GM19397 (cell line): ENCODE measurements around the gene RECK.
"Not testable (repeated sequence)": the region's sequence is repeated elsewhere in the genome, so short reads cannot be mapped to it uniquely, and the experiment has no call there.

ENCODE experiments used
- ATAC-seq: cut with Tn5 transposase; IDR thresholded peaks from one replicate; pipeline ENCODE4 v1.9.1; 2021; ENCODE audit warnings: mild to moderate bottlenecking, moderate library complexity; ENCODE audit not compliant: unreplicated experiment

RECK gene

DNA sequence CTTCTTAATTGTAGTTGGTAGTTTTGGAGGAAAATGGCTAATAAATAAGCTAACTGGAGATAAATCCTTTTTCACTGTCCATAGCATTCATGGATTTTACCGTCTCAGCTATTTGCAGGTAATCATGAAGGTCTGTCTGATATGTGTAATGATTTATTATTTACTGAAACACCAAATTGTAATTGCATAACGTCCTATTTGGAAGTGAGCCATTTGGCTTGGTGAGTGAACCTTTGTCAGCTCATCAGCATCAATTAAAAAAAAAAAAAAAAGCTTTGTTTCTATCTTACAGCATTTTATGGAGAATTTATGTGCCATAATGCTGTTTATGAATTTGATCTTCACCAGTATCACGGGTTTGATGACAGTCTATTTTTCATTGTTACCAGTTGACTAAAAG, 20.2 kb downstream of the RECK start:
- ATAC-seq, result no peak

GRCh38 chr9:36063804-36064447, 27.2 kb downstream of the RECK start:
- ATAC-seq, result no peak

DNA sequence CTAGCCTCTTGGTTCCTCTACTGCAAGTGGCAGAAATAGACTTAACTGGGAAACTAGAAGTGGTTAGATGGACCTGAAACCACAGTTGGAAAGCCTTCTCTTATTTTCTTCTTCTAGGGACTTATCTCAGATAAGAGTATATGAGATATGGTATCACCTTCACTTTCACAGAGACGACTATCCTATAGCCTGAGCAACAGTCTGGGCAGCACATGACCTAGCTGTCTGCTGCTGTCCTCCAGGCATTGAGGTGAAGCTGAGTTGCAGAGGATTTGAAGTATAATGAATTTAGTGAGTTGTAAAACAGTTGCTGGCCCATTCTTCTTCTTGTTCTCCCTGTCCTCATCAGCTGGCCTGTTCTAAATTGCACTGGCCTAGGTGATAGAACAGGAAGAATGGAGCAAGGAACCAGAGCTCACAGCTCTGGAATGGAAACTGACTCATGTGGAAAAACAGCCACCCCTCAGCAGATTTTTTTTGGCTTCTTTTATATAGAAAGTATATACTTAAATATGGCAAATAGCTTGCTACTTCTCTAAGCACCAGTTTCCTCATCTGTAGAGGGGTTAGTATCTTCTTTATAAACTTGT, 27.8 kb downstream of the RECK start:
- no peak for ATAC-seq

DNA sequence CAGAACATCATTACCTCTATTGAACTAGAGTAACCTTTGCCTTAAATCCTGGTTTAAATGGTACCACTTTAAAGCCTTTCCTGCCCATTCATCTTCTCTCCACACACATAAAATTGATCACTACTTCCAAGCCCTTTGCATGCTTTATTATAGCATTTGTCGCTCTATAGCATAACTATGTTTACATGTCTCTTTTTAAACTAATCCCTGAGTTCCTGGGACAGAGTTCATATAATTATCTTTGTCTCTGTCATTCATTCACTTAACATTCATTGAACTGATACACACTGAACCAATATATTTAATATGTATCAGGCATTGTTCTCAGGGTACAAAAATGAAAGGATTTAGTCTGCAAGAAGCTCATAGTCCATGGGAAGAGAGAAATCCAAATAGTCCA, 37.3 kb downstream of the RECK start:
- no peak for ATAC-seq

GRCh38 chr9:36074870-36075532, 38.3 kb downstream of the RECK start:
- no peak for ATAC-seq

DNA sequence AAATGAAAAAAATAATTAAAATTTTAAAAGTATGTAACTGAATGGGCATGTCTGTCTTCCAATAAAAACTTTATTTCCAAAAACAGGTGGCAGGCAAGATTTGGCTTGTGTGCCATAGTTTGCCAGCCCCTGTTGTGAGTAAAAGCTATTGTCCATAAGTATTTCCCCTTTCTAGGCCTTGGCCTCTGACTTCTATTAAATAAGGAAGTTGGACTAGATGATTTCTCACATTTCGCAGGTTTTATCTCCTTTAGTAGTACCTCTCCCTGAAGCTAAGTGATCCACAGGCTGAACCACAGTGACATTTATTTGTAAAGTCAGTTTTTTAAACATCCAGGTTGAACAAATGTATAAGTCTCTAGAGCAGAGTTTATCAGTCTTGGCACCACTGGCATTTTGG, 41.3 kb downstream of the RECK start:
- no peak for ATAC-seq

DNA sequence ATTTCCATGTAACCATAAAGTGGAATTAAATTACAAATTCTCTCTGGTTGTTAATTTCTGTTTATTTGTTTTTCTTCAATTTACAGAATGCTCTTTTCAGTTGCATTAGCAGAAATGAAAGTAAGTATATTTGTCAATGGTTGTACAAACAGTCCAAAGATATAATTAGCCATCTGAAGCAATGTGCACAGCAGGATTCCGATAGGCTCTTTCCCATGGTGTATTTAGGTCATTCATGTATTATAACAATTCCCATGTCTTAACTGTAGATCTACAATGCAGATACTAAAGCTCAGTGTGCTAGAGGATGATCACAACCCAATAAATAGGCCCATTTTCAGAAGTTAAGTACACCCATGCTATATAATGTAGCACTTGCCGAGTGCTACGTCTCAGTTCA, 43.8 kb downstream of the RECK start:
- ATAC-seq, result no peak

DNA sequence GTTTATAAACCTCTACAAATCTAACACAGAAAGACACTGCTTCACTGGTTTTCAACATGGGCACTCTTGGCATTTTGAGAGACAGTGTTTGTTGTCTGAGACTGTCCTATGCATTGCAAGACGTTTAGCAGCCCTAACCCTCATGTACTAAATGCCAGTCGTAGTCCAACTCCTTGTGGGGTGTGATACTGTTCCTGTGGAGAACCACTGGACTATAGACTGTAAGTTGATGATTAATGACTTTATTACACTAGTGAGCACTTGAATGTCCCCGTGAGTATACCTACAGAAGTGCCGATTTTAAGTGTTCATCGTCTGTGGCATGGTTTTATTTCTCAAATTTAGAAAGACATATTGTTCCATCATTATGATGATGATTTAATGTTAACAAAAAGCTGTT, 46.2 kb downstream of the RECK start:
- ATAC-seq, result no peak

DNA sequence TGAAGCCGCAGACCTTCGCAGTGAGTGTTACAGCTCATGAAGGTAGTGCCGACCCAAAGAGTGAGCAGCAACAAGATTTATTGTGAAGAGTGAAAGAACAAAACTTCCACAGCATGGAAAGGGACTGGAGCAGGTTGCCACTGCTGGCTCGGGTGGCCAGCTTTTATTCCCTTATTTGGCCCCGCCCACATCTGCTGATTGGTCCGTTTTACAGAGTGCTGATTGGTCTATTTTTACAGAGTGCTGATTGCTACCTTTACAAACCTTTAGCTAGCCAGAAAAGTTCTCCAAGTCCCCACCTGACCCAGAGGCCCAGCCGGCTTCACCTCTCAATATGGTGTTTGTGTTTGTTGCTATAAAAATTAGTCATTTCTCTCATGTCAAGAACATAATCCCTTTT, 49.7 kb downstream of the RECK start:
- no peak for ATAC-seq

DNA sequence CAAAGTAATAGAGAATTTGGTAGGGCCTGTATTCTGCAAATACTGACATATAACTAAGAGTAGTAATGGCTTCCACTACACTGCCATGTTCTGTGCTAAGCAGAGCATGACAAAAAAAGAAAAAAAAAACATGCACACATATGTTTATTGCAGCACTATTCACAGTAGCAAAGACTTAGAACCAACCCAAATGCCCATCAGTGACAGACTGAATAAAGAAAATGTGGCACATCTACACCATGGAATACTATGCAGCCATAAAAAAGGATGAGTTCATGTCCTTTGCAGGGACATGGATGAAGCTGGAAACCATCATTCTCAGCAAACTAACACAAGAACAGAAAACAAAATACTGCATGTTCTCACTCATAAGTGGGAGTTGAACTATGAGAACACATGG, 50.3 kb downstream of the RECK start:
- ATAC-seq, result not testable (repeated sequence)

DNA sequence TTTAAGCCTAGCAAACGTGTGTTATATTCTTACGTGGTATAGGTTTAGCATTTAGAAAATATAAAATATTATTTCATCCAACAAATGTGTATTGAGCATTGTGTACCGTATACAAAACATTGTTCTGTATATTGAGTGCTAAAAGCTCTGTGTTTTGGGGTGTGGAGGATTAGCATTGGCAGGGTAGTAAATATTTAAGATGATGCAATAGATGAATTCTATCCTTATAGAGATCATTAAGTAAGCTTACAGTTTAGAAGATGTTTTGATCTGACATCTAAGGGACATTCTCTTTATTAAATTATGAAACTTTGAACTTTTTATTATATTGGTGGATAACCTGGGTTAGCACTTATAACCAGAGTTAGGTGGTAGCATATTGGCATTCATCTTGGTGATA, 51.3 kb downstream of the RECK start:
- no peak for ATAC-seq

GRCh38 chr9:36091026-36091953, 54.6 kb downstream of the RECK start:
- ATAC-seq, result no peak

DNA sequence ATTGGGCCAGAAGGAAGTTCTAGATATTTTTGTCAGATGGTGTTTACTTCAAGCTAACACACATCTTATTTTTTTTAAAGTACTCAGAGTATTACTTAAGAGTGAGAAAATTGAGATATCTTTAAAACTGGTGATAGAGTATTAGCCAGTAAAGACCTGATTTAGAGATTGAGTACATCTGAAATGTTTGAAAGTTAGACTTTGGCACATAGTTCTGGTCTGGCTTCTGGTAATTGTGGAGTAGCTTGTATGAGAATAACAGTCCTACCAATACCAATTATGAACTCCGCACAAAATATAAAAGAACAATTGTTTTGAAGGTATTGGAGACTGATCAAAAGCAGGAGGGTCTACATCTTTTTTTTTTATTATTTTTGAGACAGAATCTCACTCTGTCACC, 55.3 kb downstream of the RECK start:
- no peak for ATAC-seq

DNA sequence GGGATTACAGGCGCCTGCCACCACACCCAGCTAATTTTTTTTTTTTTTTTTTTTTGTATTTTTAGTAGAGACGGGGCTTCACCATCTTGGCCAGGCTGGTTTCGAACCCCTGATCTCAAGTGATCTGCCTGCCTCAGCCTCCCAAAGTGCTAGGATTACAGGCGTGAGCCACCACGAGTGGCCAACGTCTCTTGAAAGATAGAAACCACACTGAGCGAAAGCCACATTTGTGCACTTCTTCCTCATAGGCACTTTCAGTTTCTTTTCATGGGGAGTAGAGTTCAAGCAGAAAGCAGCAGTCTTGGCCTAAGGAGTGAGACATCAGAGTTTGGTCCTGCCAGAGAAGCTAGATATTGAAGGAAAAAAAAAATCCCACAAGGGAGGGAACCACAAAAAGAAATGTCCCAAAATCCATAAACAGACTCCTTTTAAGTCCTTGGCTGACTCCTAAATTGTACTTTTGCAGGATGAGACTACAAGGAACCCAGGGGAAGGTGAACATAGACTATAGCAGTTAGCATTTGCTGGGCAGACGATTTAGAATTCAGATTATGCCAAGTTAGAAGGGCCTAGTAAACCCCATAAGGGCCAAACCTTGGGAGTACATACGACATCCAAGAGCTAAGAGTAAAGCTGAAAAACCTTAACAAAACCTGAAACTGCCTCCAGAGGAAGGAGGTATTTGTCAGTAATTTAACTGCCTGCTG, 55.9 kb downstream of the RECK start:
- peak; percentile 64 for ATAC-seq

GRCh38 chr9:36093384-36093783, 56.7 kb downstream of the RECK start:
- ATAC-seq, result no peak

- no peak for ATAC-seq
Observed at GRCh38 chr9:36099718-36100117, 63.0 kb downstream of the RECK start.

DNA sequence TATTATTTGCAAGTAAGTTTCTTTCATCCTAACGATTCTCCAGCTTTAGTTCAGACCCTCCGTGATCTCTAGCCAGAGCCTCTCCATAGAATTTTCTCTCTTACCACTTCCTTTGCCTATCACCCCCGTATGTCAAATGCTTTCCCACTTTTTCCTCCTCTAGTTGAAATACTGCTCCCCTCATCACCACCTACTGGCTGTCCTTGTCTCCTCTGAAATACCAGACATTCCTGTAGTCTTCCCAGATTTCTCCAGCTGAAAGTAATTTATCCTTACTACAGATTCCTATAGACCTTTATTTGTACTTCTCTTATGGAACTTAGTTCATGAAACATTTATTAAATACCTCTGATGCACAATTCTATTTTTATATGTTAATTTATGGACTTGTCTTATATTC, 63.8 kb downstream of the RECK start:
- ATAC-seq, result no peak

GRCh38 chr9:36101916-36102741, 65.4 kb downstream of the RECK start:
- no peak for ATAC-seq

DNA sequence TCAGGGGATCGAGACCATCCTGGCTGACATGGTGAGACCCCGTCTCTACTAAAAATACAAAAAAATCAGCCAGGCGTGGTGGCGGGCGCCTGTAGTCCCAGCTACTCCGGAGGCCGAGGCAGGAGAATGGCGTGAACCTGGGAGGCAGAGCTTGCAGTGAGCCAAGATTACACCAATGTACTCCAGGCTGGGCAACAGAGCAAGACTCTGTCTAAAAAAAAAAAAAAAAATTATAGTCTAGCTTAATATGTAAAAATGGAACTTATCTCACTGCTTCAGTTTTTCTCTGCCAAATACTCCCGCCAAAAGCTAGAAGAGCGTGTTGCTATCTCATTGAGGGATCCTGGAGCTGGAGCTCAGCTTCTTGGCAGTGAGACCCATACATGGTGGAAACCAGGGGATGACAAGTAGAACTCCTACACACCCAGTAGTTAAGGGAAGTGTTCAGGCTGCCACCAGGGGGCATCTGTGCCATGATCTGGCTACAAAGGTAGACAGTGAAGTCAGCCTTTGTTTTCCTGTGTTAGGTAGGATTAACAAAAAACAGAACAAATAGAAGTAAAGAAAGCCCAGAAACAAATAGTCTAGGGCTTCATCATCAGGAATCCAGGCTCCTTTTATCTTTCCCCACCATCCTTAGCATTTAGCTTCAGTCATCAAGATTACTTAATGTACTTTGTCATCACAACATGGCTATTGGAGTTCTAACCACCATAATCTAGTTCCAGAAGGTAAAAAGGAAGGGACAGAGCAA, 66.2 kb downstream of the RECK start:
- peak; percentile 63 for ATAC-seq
